ENCODE measurements around the gene KRT75.

KRT75 gene

DNA sequence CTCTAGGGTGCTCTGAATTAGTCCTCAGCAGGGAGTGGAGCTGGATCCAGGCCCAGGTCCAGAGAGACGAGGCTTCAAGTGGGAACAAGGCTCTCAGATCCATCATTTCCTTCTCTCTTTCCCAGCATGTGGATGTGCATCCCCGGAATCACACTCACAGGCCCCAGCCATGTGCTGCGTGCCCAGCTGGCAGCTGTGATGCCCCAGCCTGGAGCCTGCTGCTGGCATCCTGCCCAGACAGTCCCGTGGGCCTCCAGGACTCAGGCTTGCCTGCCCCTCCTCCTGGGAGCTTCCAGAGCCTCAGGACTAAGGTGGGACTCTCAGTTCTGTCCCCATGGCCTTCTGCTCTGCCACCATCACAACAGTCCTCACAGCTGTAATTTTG, 42.6 kb downstream of the KRT75 start:
- no peak for DNase-seq (ENCODE audit: low read depth in 2 of 2)

DNA sequence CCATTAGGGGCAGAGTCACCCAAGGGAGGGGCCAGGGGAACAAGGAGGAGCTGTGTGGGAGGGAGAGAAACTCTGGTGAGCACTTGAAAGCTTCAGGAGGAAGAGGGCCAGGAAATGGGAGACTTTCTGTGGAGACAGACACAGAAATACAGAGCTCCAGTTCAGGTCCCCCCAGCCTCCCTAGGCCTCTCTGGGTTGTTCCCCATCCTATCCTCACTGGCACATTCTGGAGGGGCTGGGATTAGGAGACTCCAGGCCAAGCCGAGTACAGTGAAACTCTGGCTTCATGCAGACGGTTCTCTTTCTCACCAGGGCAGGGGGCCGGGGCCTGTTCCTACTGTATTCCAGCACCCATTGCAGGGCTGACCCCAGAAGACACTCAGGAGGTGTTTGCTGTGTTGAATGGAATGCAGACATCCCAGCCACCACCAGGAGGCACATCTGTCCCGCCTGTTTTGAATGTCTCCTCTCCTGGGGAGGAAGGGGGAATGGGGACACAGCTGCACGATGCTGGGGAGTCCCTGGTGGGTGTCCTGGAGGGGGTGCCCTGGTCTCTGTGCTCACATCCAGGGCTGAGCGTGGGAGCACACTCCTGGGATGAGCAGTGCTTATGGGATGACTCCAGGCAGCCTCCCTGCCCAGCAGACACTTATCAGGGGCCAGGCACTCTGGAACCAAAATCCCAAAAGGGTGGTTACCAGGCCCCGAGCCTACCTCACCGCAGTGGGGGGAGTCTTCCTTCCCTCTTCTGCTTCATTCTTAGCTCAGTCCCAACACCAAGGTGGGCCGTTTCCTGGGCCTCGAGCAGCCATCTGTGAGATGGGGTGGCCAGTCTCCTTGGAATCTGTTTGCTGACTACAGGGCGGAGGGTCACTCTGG, 43.2 kb downstream of the KRT75 start:
- no peak for DNase-seq (ENCODE audit: low read depth in 2 of 2)

DNA sequence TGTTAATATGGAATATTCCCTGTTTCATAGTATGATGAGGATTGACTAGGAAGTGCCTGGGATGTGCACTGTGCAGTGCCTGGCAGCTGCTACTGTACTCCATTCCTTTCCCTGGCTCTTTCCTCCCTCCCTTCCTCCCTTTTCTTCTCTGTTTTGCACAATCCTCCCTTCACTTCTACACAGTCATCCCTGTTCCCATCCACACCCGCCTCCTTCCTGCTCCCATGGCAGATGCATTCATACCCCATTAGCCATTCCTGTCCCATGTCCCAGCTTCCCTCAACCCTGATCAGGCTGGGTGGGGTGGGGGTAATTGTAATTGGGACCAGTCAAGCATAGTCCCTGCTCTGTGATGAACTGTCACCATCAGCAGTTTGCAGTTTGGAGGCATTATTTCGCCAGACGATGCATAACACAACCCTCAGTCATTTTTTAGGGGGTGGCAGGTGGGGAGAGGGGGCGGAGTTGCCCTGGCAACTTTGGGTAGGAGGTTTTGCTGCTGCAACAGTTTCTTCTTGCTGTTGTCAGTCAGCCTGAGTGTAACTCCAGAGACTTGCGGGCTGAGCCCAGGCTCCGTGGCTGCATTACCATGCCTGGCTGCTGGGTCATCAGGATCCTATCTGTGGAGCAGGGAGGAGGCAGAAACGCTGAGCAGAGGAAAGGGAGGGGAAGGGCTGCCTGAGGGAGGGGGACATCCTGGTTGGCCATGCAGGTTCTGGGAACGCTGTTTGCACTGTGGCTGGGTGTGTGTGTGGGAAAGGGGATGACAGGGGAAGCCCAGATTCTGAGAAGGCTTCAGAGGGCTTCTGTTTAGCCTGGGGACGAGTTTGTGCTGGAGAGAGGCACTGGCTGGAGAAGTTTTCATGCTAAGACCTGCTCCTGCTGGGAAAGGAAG, 44.6 kb downstream of the KRT75 start:
- no peak for DNase-seq (ENCODE audit: low read depth in 2 of 2)

DNA sequence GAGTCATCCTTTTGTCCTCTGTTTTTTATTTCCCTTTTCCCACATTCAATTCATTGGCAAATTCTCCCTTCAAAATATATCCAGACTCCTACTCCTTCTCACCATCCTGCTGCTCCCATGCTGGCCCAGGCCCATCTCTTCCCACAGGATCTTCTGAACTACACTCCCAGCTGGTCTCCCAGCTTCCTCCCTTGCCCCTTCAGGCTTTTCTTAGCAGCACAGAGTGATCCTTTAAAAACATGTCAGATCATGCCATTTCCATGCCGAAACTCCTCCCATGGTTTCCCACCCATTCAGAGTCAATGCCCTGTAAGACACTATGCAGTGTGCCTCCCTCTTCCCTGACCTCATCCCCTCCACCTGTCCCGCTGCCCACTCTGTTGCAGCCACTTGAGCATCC, 46.3 kb downstream of the KRT75 start:
- no peak for DNase-seq (ENCODE audit: low read depth in 2 of 2)

DNA sequence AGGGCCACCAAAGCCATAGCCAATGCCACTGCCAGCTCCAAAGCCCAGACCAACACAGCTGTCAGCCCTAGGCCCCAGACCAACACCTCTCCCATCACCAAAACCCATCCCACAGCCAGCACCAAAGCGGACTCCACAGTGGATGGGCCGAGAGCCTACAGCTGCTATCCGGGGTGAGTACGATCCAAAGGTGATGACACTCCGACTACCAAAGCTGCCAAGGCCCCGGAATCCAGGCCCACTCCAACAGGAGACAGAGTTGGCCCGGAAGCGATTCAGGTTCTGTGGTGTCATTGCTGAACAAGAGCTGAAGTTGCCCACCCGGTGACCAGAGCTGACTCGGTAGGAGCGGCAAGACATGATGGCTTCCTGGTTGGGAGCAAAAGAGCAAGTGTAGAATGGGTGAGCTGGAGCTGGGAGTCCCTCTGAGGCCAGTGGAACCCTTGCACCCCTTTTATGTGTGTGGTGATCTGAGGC, 48.9 kb downstream of the KRT75 start, which contains the start of gene KRT84:
Gene KRT84 (minus strand): TSS at position 427 of the 477 bp plus-strand sequence. CDS start 67 bp downstream, at position 360.
- no peak for DNase-seq (ENCODE audit: low read depth in 2 of 2)

DNA sequence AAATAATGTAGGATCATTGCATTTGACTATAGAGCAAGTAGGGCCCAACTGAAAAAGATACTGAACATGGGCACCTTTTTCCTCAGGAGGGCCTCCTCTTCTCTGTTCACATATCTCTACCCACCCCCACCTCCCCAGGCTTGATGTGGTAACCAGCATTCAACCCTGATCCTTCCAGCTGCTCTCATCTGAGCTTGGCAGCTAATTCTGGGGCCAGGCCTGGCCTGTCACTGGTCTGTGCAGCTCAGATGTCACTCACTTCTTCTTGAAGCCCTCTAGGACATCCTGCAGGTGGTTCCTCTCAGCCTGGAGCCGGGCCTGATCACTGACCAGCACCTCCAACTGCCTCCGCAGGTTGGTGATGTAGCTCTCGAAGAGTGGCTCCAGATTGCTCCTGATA, 50.8 kb downstream of the KRT75 start:
- no peak for DNase-seq (ENCODE audit: low read depth in 2 of 2)

DNA sequence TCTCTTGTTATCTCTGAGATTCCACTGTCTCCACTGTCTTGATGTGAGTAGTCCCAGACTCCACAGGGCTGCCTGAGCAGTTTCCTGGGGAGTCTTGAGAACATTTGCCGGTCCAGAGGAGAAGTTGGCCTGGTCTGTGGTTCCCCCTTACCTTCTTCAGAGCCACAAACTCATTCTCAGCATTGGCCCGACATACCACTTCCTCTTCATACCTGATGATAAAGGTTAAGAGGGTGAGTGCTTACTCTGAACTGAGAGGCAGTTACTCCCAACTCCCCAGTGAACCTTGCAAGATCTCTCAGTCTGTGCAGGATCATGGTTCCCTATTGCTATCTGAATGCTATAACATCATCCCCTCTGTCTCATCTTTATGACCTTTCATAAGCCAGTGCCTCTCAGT, 51.3 kb downstream of the KRT75 start:
- DNase-seq (ENCODE audit: low read depth in 2 of 2) = no peak

DNA sequence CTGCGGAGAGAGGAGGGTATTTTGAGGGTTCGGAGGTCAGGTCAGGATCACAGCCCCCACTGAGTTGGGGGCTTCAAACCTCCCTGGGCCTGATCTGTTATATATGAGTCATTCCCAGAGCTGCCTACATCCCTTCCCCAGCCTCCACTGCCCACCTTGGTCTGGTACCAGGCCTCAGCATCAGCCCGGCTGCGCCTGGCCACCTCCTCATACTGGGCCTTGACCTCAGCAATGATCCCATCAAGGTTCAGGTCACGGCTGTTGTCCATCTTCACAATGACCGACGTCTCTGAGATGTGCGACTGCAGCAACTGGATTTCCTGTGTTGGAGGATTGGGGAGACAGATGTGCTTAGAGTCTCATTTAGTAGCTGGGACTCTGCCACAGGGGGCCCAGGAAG, 53.0 kb downstream of the KRT75 start:
- DNase-seq (ENCODE audit: low read depth in 2 of 2) = no peak

DNA sequence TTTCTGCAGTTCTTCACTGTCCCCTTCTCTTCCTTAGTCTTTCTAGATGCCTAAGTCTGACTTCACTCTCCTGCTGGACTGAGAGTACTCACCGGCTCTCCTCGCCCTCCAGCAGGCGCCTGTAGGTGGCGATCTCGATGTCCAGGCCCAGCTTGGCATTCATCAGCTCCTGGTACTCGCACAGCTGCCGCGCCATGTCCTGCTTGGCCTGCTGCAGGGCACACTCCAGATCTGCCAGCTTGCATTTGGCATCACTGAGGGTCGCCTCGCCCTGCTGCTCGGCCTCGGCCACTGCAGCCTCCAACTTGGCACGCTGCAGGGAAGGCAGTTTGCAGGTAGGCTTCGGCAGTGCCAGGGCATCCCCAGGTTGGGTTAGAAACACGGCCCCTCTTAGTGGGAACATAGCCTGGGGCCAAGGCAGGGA, 53.9 kb downstream of the KRT75 start:
- DNase-seq (ENCODE audit: low read depth in 2 of 2) = peak in 1 of 2 donors; percentile 10

DNA sequence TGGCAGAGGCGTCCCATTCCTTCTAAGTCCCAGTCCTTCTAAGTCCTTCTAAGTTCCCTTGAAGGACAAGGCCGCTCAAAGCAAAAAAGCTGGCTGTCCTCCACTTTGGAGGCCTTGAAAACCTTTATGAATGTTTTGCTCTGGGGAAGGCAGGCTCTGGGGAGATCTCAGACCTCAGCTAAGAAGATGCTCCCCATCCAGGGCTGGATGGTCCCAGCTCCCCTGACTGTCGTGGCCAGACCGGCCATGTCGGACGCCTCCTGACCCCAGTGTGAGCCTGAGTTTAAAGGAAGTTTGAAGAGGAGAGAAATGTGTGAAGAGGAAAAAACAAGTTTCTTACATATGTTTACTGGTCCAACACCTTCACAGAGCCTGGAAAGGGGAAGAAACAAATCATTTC, 54.6 kb downstream of the KRT75 start:
- DNase-seq (ENCODE audit: low read depth in 2 of 2) = no peak

DNA sequence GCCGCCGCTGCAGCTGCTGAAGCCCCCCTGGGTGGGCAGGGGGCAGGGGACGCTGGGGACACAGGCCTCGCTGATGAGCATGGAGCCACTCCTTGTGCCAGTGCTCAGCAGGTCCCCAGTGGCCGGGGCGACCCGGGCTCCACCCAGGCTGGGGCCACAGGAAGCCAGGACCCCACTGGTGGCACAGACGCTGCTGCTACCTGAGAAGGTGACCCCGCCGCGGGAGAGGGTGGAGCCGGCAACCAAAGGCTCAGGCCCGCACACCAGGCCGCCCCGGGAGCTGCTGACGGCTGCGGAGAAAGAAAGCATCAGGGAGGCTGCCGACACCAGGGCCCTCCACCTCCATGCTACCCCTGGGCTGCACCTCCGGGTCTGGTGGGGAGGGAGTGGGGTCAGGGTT, 56.1 kb downstream of the KRT75 start:
- DNase-seq (ENCODE audit: low read depth in 2 of 2) = no peak

DNA sequence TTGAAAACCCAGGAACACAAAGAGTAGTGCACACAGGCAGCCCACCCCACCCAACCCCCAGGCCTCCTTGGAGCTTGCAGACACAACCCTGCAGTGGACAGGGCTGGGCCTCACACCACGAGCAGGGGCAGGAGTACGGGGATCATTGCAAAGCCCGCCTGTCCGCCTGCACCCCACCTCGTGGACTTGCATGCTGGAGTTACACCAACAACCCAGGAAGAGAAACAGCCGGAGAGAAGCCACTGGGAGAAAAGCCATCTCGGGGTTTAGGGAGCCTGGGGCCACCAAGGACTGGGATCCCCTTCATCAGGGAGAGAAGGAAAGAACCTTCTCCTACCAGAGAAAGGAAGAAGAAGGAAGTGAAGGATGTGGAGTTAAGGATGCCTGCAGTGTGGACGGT, 56.9 kb downstream of the KRT75 start:
- no peak for DNase-seq (ENCODE audit: low read depth in 2 of 2)
